H1 (cell line): Measurements from ENCODE around the gene MTMR10. TPM values are rescaled to one million over a fixed set of nuclear protein-coding genes. Genes with fewer than 3 reads are reported as not detected.

Experiments used
- CTCF ChIA-PET: fragments of 300-600 bp; sonication (Branson Sonifier 250); formaldehyde crosslinking; loops from one replicate; lab custom pipeline; 2021; ENCODE audit not compliant: partially characterized antibody; lab: Charles Lee
- POLR2A ChIA-PET: fragments of 300-600 bp; sonication (Branson Sonifier 250); formaldehyde crosslinking; loops from one replicate; lab custom pipeline; 2021; ENCODE audit warnings: inconsistent platforms; ENCODE audit not compliant: partially characterized antibody; lab: Charles Lee
- DNase-seq, 2 experiments: peaks; one replicate each; pipeline versions ENCODE4 v3.0.0 to v3.0.0-alpha.2; 2010 to 2022; ENCODE audit warnings: low spot score in 2 of 2, low read depth in 1 of 2, mixed read lengths in 1 of 2
- FAIRE-seq: peaks from 2 replicates; lab custom pipeline; 2011; peaks lifted over from hg19 to GRCh38; lab: Jason Lieb, UNC
- H2AFZ ChIP-seq: 2 replicates; pipeline ENCODE4 v1.8.1; 2012; ENCODE audit warnings: low read length, inconsistent platforms
- H2AK5ac ChIP-seq: 2 replicates; pipeline ENCODE4 v1.6.1; 2013; ENCODE audit warnings: low read depth, low read length
- H2BK120ac ChIP-seq: replicated peaks from 2 replicates; pipeline ENCODE3; 2013; ENCODE audit warnings: low read depth, low read length, inconsistent platforms
- H2BK12ac ChIP-seq: 2 replicates; pipeline ENCODE4 v1.6.1; 2013; ENCODE audit warnings: low read depth, low read length
- H2BK15ac ChIP-seq: 2 replicates; pipeline ENCODE4 v1.6.1; 2013; ENCODE audit warnings: low read length
- H2BK20ac ChIP-seq: 2 replicates; pipeline ENCODE4 v1.6.1; 2013; ENCODE audit warnings: low read length
- H2BK5ac ChIP-seq: 2 replicates; pipeline ENCODE4 v1.6.1; 2013; ENCODE audit warnings: low read depth, low read length
- H3K14ac ChIP-seq: 2 replicates; pipeline ENCODE4 v1.6.1; 2013; ENCODE audit warnings: inconsistent platforms; ENCODE audit not compliant: insufficient read length
- H3K18ac ChIP-seq: 2 replicates; pipeline ENCODE4 v1.6.1; 2013; ENCODE audit warnings: low read length; ENCODE audit errors: extremely low read depth
- H3K23ac ChIP-seq: 2 replicates; pipeline ENCODE4 v1.6.1; 2013; ENCODE audit warnings: inconsistent platforms; ENCODE audit not compliant: insufficient read length
- H3K23me2 ChIP-seq: 2 replicates; pipeline ENCODE4 v1.6.1; 2013; ENCODE audit warnings: low read depth, low read length
- H3K27ac ChIP-seq: 2 replicates; pipeline ENCODE4 v1.6.1; 2011; ENCODE audit warnings: low read depth, low read length, inconsistent platforms
- H3K27me3 ChIP-seq, 4 experiments: replicated peaks in 1 of 4; 1 replicate in 1 of 4; 2 replicates in 3 of 4; pipeline versions ENCODE4 v1.6.1 to v1.8.1; 2011 to 2013; ENCODE audit warnings: low read length in 3 of 4, mild to moderate bottlenecking in 3 of 4, inconsistent platforms in 2 of 4, mixed read lengths in 2 of 4, moderate library complexity in 1 of 4; ENCODE audit not compliant: control insufficient read depth in 3 of 4, insufficient read depth in 3 of 4; ENCODE audit errors: extremely low read depth in 1 of 4
- H3K36me3 ChIP-seq, 4 experiments: 2 replicates each; pipeline versions ENCODE4 v1.6.1 to v1.8.1; 2011 to 2013; ENCODE audit warnings: mild to moderate bottlenecking in 4 of 4, low read length in 3 of 4, moderate library complexity in 2 of 4, control low read depth in 1 of 4, inconsistent platforms in 1 of 4; ENCODE audit not compliant: insufficient read depth in 4 of 4, control insufficient read depth in 2 of 4
- H3K4ac ChIP-seq: replicated peaks from 2 replicates; pipeline ENCODE3; 2013; ENCODE audit warnings: low read length, low read depth, mixed read lengths, inconsistent platforms; ENCODE audit not compliant: insufficient read length
- H3K4me1 ChIP-seq, 4 experiments: replicated peaks in 1 of 4; 1 replicate in 1 of 4; 2 replicates in 3 of 4; pipeline versions ENCODE4 v1.6.1 to v1.8.1; 2011 to 2013; ENCODE audit warnings: low read length in 3 of 4, inconsistent platforms in 2 of 4, mixed read lengths in 1 of 4; ENCODE audit not compliant: insufficient read depth in 4 of 4, control insufficient read depth in 3 of 4
- H3K4me2 ChIP-seq, 2 experiments: 2 replicates each; pipeline versions ENCODE4 v1.6.1 to v1.8.1; 2011 to 2013; ENCODE audit warnings: low read depth in 2 of 2, low read length in 2 of 2, control low read depth in 1 of 2, inconsistent platforms in 1 of 2, mild to moderate bottlenecking in 1 of 2; ENCODE audit not compliant: insufficient read depth in 1 of 2
- H3K4me3 ChIP-seq, 4 experiments: fragments of 200-600, 300-600 bp in 1 of 4; sonication (generic), shearing (Covaris generic), sonication (Bioruptor Twin) in 1 of 4; 2 replicates each; pipeline versions ENCODE4 v1.5.1 to v1.8.1; 2011 to 2016; ENCODE audit warnings: low read length in 4 of 4, low read depth in 3 of 4, control low read depth in 2 of 4, inconsistent platforms in 2 of 4, mild to moderate bottlenecking in 2 of 4, mixed read lengths in 1 of 4, moderate library complexity in 1 of 4; ENCODE audit not compliant: insufficient read depth in 2 of 4; ENCODE audit errors: extremely low read depth in 1 of 4
- H3K56ac ChIP-seq: replicated peaks from 2 replicates; pipeline ENCODE3; 2013; ENCODE audit warnings: low read depth, mild to moderate bottlenecking, mixed read lengths, low read length, inconsistent platforms; ENCODE audit not compliant: insufficient read length
- H3K79me1 ChIP-seq: 2 replicates; pipeline ENCODE4 v1.6.1; 2013; ENCODE audit warnings: low read depth, low read length, control low read depth
- H3K79me2 ChIP-seq, 2 experiments: 2 replicates each; pipeline versions ENCODE4 v1.6.1 to v1.8.1; 2012 to 2013; ENCODE audit warnings: low read length in 2 of 2, mild to moderate bottlenecking in 2 of 2, inconsistent platforms in 1 of 2; ENCODE audit not compliant: insufficient read depth in 2 of 2, control insufficient read depth in 1 of 2
- H3K9ac ChIP-seq, 4 experiments: replicated peaks in 1 of 4; 1 replicate in 1 of 4; 2 replicates in 3 of 4; pipeline versions ENCODE4 v1.6.1 to v1.8.1; 2011 to 2013; ENCODE audit warnings: low read depth in 3 of 4, low read length in 3 of 4, control low read depth in 2 of 4, mild to moderate bottlenecking in 2 of 4, moderate library complexity in 2 of 4, inconsistent platforms in 1 of 4; ENCODE audit errors: extremely low read depth in 1 of 4
- H3K9me3 ChIP-seq, 2 experiments: 2 replicates each; pipeline versions ENCODE4 v1.6.1 to v1.8.1; 2012 to 2013; ENCODE audit warnings: mild to moderate bottlenecking in 2 of 2, moderate library complexity in 2 of 2, control low read depth in 1 of 2, inconsistent platforms in 1 of 2, low read depth in 1 of 2, low read length in 1 of 2, mixed read lengths in 1 of 2; ENCODE audit not compliant: insufficient read depth in 2 of 2
- H4K20me1 ChIP-seq, 2 experiments: replicated peaks in 1 of 2; 2 replicates each; pipeline versions ENCODE3 to v1.8.1; 2011 to 2013; ENCODE audit warnings: inconsistent platforms in 2 of 2, low read length in 2 of 2, mild to moderate bottlenecking in 1 of 2; ENCODE audit not compliant: insufficient read depth in 2 of 2, control insufficient read depth in 1 of 2
- H4K5ac ChIP-seq: 2 replicates; pipeline ENCODE4 v1.6.1; 2013; ENCODE audit warnings: low read length, low read depth, mixed read lengths, inconsistent platforms; ENCODE audit not compliant: insufficient read length
- H4K8ac ChIP-seq: 2 replicates; pipeline ENCODE4 v1.8.0; 2013; ENCODE audit warnings: mild to moderate bottlenecking, moderate library complexity, low read length, inconsistent platforms; ENCODE audit not compliant: insufficient read depth; ENCODE audit errors: extremely low read depth
- H4K91ac ChIP-seq: replicated peaks from 2 replicates; pipeline ENCODE3; 2013; ENCODE audit warnings: low read length, mixed read lengths, inconsistent platforms; ENCODE audit not compliant: insufficient read length
- CTBP2 ChIP-seq: IDR thresholded peaks from 2 replicates; pipeline ENCODE4 v1.7.0; 2011; ENCODE audit warnings: borderline replicate concordance, mild to moderate bottlenecking, moderate library complexity, mixed read lengths, low read length; ENCODE audit not compliant: insufficient read depth, insufficient read length
- HDAC6 ChIP-seq: IDR thresholded peaks from one replicate; pipeline ENCODE4 v1.7.1; 2012; ENCODE audit warnings: low read depth, mild to moderate bottlenecking, inconsistent platforms, low read length, moderate library complexity
- MAFK ChIP-seq: IDR thresholded peaks from 2 replicates; pipeline ENCODE4 v1.6.1; 2012; ENCODE audit warnings: low read depth, mild to moderate bottlenecking, improper control_type of control experiment, low read length
- RNF2 ChIP-seq: fragments of 200-900, 300-1000 bp; sonication (generic); IDR thresholded peaks from 2 replicates; pipeline ENCODE4 v1.7.1; 2016; ENCODE audit warnings: borderline replicate concordance, low read depth, mild to moderate bottlenecking, antibody characterized with exemption, low read length; ENCODE audit not compliant: poor library complexity, severe bottlenecking; ENCODE audit errors: missing control alignments
- TEAD4 ChIP-seq: IDR thresholded peaks from 2 replicates; pipeline ENCODE4 v1.6.1; 2012; ENCODE audit warnings: low read depth, low read length, inconsistent platforms, mixed read lengths
- WGBS, 2 experiments: shearing (Covaris generic) in 1 of 2; methylation state at CpG; one replicate each; pipeline versions ENCODE4 v1.1.6 to v1.1.7; 2013 to 2015; ENCODE audit warnings: low lambda C conversion rate in 2 of 2, mixed read lengths in 2 of 2, inconsistent platforms in 1 of 2, low coverage in 1 of 2, missing lambda C conversion rate in 1 of 2; ENCODE audit not compliant: insufficient replicate concordance in 2 of 2, insufficient coverage in 1 of 2, insufficient read length in 1 of 2; ENCODE audit errors: extremely low coverage in 1 of 2, missing lambda C conversion rate in 1 of 2; 5-methylcytosine and 5-hydroxymethylcytosine counted together
- polyA plus RNA-seq, 7 experiments: library from polyadenylated mRNA; depleted of rRNA in 3 of 7; stranded (reverse) in 5 of 7; unstranded in 2 of 7; fragments of >200 nt in 5 of 7; fragments of 200-250 nt in 2 of 7; gene quantifications; 1 replicate in 5 of 7; 2 replicates in 1 of 7; 4 replicates in 1 of 7; pipeline versions ENCODE4 v1.2.1 to v1.2.3, GENCODE V29; 2011 to 2013; ENCODE audit warnings: missing spikeins in 2 of 7, mixed read lengths in 2 of 7
- total RNA-seq: library from RNA; stranded (reverse); fragmentation: NEBNext Ultra II Directional; extraction: Animal tissue kit (Norgen Biotek cat#: 25700); gene quantifications from 2 replicates; pipeline ENCODE4 v1.2.1, GENCODE V29; 2021

Gene MTMR10
- total and polyA plus RNA-seq, 2 of the 8 experiments (the other 6 are each of a cell fraction or from before 2014, with no cell fraction given) = 3.8 to 13.1 TPM

- WGBS, 2 experiments = 90% methylated on average over 1 of the region's 1 CpG; no CpG with 5 or more reads in 1 of the 2 experiments
- Histone ChIP-seq H3K4me2 (no peak overlapping the region), H3K9me3 (no peaks in the 10 kb centered on the region)
- no peak for TF ChIP-seq MAFK
- TF ChIP-seq HDAC6 = no peak
- TF ChIP-seq RNF2 = no peak
- no peak for TF ChIP-seq TEAD4
- TF ChIP-seq CTBP2 = no peak
- TF ChIP-seq, all 59 proteins: peak for 0
- Histone ChIP-seq H3K9ac (no peak overlapping the region), H4K8ac (no peak overlapping the region), H3K4me1 (peaks cover 0 to 2% (median 0%) of the 10 kb centered on the region in 4 experiments; a peak in 1 of 7 replicates), H3K4me3 (no peak overlapping the region), H3K18ac (no peak overlapping the region), H2BK5ac (no peak overlapping the region), H3K56ac (no peak overlapping the region), H2BK120ac (no peak overlapping the region), H3K27me3 (no peaks in the 10 kb centered on the region), H3K36me3 (peaks cover 0 to 47% (median 14%) of the 10 kb centered on the region in 4 experiments; a peak in 6 of 8 replicates), H3K4ac (no peak overlapping the region), H3K14ac (no peak overlapping the region), H3K23ac (no peak overlapping the region), H2BK15ac (no peak overlapping the region), H3K79me1 (no peaks in the 10 kb centered on the region), H4K5ac (no peak overlapping the region), H2AK5ac (no peak overlapping the region), H2AFZ (no peak overlapping the region), H3K27ac (no peak overlapping the region), H2BK12ac (no peak overlapping the region), H2BK20ac (no peak overlapping the region), H4K20me1 (peaks cover 0 to 2% of the 10 kb centered on the region in 2 experiments), H3K23me2 (no peaks in the 10 kb centered on the region), H4K91ac (no peak overlapping the region), H3K79me2 (no peaks in the 10 kb centered on the region)
- ChIA-PET CTCF (no interaction called here), POLR2A (no interaction called here)
- FAIRE-seq (no peak), DNase-seq (no peak)
These were observed 36.8 kb downstream of the MTMR10 start for GRCh38 chr15:30954674-30955073.
